ENCODE results near the gene STK24.

Gene STK24

DNA sequence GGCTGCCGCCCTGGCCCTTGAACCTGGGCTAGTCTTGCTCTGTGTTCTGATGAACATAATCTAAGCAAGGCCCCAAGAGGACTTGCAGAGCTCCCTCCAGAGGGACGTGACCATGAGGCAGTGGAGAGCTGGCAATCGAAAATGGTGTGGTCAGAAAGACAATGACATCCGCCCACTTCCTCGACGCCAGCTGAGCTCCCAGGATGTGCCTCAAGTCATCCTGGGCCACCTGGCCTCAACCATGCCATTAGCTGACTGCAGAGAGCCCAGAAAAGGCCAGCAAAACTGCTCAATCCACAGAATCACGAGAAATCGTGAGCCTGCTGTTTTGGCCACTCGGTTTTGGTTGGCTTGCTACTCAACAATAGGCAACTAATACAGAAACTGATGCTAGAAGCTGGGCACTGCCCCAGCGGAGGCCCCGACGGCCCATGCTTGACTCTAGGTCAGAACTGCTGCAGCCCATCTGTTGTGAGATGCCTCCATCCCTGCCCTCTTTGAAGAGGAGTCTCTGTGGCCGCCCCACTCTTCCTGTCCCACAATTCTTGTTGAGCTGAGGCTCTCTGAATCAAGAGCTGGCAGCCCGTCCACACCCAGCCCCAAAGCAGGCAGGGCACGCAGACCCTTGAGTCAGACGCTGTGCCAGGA, 53.3 kb downstream of the STK24 start:
- DNase-seq (ENCODE audit: low read depth, low spot score): no peak
- no peak overlapping the region for H3K4me3 ChIP-seq (ENCODE audit: low read depth, low read length)
- TF ChIP-seq, protein P1, sequence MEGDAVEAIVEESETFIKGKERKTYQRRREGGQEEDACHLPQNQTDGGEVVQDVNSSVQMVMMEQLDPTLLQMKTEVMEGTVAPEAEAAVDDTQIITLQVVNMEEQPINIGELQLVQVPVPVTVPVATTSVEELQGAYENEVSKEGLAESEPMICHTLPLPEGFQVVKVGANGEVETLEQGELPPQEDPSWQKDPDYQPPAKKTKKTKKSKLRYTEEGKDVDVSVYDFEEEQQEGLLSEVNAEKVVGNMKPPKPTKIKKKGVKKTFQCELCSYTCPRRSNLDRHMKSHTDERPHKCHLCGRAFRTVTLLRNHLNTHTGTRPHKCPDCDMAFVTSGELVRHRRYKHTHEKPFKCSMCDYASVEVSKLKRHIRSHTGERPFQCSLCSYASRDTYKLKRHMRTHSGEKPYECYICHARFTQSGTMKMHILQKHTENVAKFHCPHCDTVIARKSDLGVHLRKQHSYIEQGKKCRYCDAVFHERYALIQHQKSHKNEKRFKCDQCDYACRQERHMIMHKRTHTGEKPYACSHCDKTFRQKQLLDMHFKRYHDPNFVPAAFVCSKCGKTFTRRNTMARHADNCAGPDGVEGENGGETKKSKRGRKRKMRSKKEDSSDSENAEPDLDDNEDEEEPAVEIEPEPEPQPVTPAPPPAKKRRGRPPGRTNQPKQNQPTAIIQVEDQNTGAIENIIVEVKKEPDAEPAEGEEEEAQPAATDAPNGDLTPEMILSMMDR (IDR thresholded peaks at IDR 0.05; ENCODE audit: low read depth, low read length): no peak
- in situ Hi-C loops (cut with HindIII; ENCODE audit: low sequenced_read_pairs): no loop called here

DNA sequence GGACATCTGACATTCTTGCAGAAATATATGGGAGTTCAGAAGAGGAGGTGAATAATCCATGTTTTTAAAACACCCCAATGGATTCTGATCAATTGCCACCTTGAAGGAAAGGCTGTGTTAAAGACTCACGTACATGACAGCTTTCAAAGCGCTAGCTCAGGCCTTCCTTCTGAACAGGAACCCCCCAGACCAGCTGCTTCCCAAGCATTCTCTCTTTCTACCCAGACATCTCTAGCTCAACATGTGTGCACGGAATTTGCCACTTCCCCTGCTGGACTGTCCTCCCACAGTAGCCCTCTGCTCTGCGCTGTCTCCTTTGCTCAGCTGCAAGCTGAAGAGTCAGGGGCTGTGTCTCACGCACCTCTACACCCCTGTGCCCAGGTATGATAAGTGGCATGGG, 54.5 kb downstream of the STK24 start:
- H3K4me3 ChIP-seq (ENCODE audit: low read depth, low read length): no peak overlapping the region
- TF ChIP-seq, protein P1 (IDR thresholded peaks at IDR 0.05; ENCODE audit: low read depth, low read length): no peak
- DNase-seq (ENCODE audit: low read depth, low spot score): no peak
- in situ Hi-C loops (cut with HindIII; ENCODE audit: low sequenced_read_pairs): no loop called here

DNA sequence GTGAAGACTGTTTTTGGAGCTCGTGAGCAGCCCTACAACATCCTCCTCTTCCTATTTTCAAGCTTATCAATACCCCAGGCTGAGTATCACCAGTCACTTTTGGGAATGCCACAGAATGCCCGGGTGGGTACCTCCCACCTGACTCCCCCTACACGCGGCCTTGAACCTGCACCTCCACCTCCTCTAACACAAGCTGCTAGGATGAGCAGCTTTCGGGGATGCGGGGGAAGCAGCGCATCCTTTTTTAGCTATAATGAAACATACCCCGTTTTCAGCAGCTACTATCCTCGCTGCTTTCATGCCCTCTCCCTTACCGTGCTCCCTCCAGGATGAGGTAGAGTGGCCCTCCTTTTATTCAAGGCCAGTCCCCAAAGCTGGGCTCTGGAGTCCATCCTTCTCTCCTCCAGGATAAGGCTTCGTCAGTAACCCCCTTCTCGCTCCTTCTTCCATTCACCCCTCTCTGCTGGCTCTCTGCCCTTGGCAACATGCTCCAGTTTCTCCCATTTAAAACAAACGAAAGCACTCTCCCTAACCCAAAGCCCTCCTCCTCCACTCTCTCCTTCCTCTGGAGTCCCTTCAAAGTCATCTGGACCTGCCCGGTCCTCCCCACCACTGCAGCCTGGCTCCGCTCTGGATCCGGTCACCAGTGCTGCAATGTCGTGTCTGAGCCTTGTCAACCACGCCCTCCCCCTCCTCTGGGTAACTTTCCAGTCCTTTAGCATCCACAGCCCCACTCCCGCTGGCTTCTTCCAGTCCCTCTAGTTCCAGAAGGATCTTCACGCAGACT, 55.3 kb downstream of the STK24 start:
- H3K4me3 ChIP-seq (ENCODE audit: low read depth, low read length): no peak overlapping the region
- DNase-seq (ENCODE audit: low read depth, low spot score): no peak
- TF ChIP-seq, protein P1 (IDR thresholded peaks at IDR 0.05; ENCODE audit: low read depth, low read length): no peak
- in situ Hi-C loops (cut with HindIII; ENCODE audit: low sequenced_read_pairs): no loop called here

DNA sequence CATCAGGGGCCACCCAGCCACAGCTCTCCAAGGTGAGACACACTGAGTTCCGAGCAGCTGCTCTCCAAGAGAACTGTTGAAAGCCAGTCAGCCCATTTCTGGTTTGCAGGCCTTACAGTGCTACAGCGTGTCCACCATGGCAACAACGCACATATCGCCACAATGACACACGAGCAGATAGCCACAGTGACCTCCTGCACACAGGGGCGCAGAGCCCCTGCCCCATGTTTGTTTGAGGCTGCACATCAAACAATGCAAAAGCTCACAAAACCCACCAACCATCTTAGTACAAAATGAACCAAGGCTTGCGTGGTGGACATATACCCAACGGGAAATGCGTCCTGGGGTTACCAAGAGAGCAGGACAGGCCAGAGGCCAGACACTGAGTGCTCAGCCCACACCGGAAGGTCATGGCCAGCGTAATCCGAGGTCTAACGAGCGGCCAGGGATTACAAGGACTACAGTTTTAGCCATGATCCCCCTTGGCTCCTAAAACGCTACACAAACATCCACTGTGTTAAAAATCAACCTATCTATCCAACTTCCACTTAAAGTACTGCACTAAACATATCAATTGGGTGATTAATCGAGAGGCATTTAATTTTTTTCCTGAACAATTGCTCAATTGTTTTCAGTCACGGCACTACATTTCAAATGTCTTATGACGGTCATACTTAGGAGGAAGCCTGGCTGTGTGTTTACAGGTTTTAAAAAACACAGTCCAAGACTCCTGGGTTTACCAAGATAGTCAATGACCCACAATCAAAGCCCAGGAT, 56.0 kb downstream of the STK24 start:
- in situ Hi-C loops (cut with HindIII; ENCODE audit: low sequenced_read_pairs): no loop called here
- DNase-seq (ENCODE audit: low read depth, low spot score): no peak
- no peak overlapping the region for H3K4me3 ChIP-seq (ENCODE audit: low read depth, low read length)
- TF ChIP-seq, protein P1 (IDR thresholded peaks at IDR 0.05; ENCODE audit: low read depth, low read length): no peak

- in situ Hi-C loops (cut with HindIII; ENCODE audit: low sequenced_read_pairs): no loop called here
- TF ChIP-seq, protein P1 (IDR thresholded peaks at IDR 0.05; ENCODE audit: low read depth, low read length): no peak
- DNase-seq (ENCODE audit: low read depth, low spot score): no peak
- no peak overlapping the region for H3K4me3 ChIP-seq (ENCODE audit: low read depth, low read length)
Measured at GRCh38 chr13:98519976-98520375, 56.9 kb downstream of the STK24 start.

- TF ChIP-seq, protein P1 (IDR thresholded peaks at IDR 0.05; ENCODE audit: low read depth, low read length): no peak
- H3K4me3 ChIP-seq (ENCODE audit: low read depth, low read length): no peak overlapping the region
- DNase-seq (ENCODE audit: low read depth, low spot score): no peak
- in situ Hi-C loops (cut with HindIII; ENCODE audit: low sequenced_read_pairs): no loop called here
Measured at GRCh38 chr13:98517576-98518310, 59.2 kb downstream of the STK24 start.
